ENCODE measurements around the gene ZDHHC8.

ZDHHC8 gene

GRCh38 chr22:20121856-20122415 is 9.7 kb upstream of the ZDHHC8 start:
- Histone ChIP-seq H3K36me3 (ENCODE audit: control insufficient read depth, low read length) (peaks cover 90% of the 10 kb centered on the region), H3K27me3 (ENCODE audit: control insufficient read depth, low read length) (no peaks in the 10 kb centered on the region), H3K4me1 (ENCODE audit: control insufficient read depth, low read length) (peaks cover 21% of the 10 kb centered on the region), H3K27ac (ENCODE audit: low read depth, low read length) (no peak overlapping the region), H3K4me3 (ENCODE audit: low read length) (no peak overlapping the region), H3K9me3 (ENCODE audit: control insufficient read depth, insufficient read depth, low read length) (no peaks in the 10 kb centered on the region), H3F3A (ENCODE audit: control insufficient read depth, insufficient read depth) (peaks cover 12% of the 10 kb centered on the region; the same call in 1 of the 2 replicates), H4K20me1 (ENCODE audit: control insufficient read depth, insufficient read depth, low read depth, low read length) (peaks cover 24% of the 10 kb centered on the region), H3K4me2 (ENCODE audit: low read length) (no peak overlapping the region), H3K79me2 (ENCODE audit: control insufficient read depth, low read length) (peaks cover 69% of the 10 kb centered on the region), H3K9me2 (replicated peaks; ENCODE audit: control insufficient read depth, low read length) (no peaks in the 10 kb centered on the region)
- no peak for TF ChIP-seq EZH2phosphoT487 (IDR thresholded peaks at IDR 0.05; ENCODE audit: borderline replicate concordance, low read length)
- no peak for TF ChIP-seq CTCF (IDR thresholded peaks at IDR 0.05; ENCODE audit: low read depth, low read length, poor library complexity, severe bottlenecking)

GRCh38 chr22:20123366-20124082 is 8.1 kb upstream of the ZDHHC8 start:
- H3K9me2 ChIP-seq (replicated peaks; ENCODE audit: control insufficient read depth, low read length), result no peaks in the 10 kb centered on the region
- H3F3A ChIP-seq (ENCODE audit: control insufficient read depth, insufficient read depth), result peaks cover 27% of the 10 kb centered on the region
- no peaks in the 10 kb centered on the region for H3K9me3 ChIP-seq (ENCODE audit: control insufficient read depth, insufficient read depth, low read length)
- H3K27me3 ChIP-seq (ENCODE audit: control insufficient read depth, low read length), result no peaks in the 10 kb centered on the region
- H3K4me1 ChIP-seq (ENCODE audit: control insufficient read depth, low read length), result peaks cover 21% of the 10 kb centered on the region
- H3K27ac ChIP-seq (ENCODE audit: low read depth, low read length), result no peak overlapping the region
- peaks cover 97% of the 10 kb centered on the region for H3K36me3 ChIP-seq (ENCODE audit: control insufficient read depth, low read length)
- peaks cover 28% of the 10 kb centered on the region for H4K20me1 ChIP-seq (ENCODE audit: control insufficient read depth, insufficient read depth, low read depth, low read length)
- peaks cover 59% of the 10 kb centered on the region for H3K79me2 ChIP-seq (ENCODE audit: control insufficient read depth, low read length)
- H3K4me2 ChIP-seq (ENCODE audit: low read length), result no peak overlapping the region
- no peak for TF ChIP-seq CTCF (IDR thresholded peaks at IDR 0.05; ENCODE audit: low read depth, low read length, poor library complexity, severe bottlenecking)
- no peak for TF ChIP-seq EZH2phosphoT487 (IDR thresholded peaks at IDR 0.05; ENCODE audit: borderline replicate concordance, low read length)
- H3K4me3 ChIP-seq (ENCODE audit: low read length), result no peak overlapping the region

- no peaks in the 10 kb centered on the region for H3K27me3 ChIP-seq (ENCODE audit: control insufficient read depth, low read length)
- peaks cover 28% of the 10 kb centered on the region for H4K20me1 ChIP-seq (ENCODE audit: control insufficient read depth, insufficient read depth, low read depth, low read length)
- peaks cover 52% of the 10 kb centered on the region for H3K79me2 ChIP-seq (ENCODE audit: control insufficient read depth, low read length)
Measured at GRCh38 chr22:20124083-20124787, 7.4 kb upstream of the ZDHHC8 start.

More at GRCh38 chr22:20124083-20124787, 7.4 kb upstream of the ZDHHC8 start:
- Histone ChIP-seq H3K9me3 (ENCODE audit: control insufficient read depth, insufficient read depth, low read length) (no peaks in the 10 kb centered on the region), H3F3A (ENCODE audit: control insufficient read depth, insufficient read depth) (peaks cover 31% of the 10 kb centered on the region), H3K4me2 (ENCODE audit: low read length) (no peak overlapping the region), H3K4me3 (ENCODE audit: low read length) (no peak overlapping the region), H3K4me1 (ENCODE audit: control insufficient read depth, low read length) (peaks cover 18% of the 10 kb centered on the region), H3K27ac (ENCODE audit: low read depth, low read length) (no peak overlapping the region), H3K36me3 (ENCODE audit: control insufficient read depth, low read length) (peaks cover 94% of the 10 kb centered on the region), H3K9me2 (replicated peaks; ENCODE audit: control insufficient read depth, low read length) (no peaks in the 10 kb centered on the region)
- TF ChIP-seq EZH2phosphoT487 (IDR thresholded peaks at IDR 0.05; ENCODE audit: borderline replicate concordance, low read length), result no peak
- no peak for TF ChIP-seq CTCF (IDR thresholded peaks at IDR 0.05; ENCODE audit: low read depth, low read length, poor library complexity, severe bottlenecking)

Measured in DOHH2 (cell line).